Measurements from ENCODE around the gene SNED1.
A peak's percentile ranks its signal among the peaks of the same experiment; 100 is the strongest.
"Not testable (repeated sequence)": the region's sequence is repeated elsewhere in the genome, so short reads cannot be mapped to it uniquely, and the experiment has no call there.

SNED1 gene

DNA sequence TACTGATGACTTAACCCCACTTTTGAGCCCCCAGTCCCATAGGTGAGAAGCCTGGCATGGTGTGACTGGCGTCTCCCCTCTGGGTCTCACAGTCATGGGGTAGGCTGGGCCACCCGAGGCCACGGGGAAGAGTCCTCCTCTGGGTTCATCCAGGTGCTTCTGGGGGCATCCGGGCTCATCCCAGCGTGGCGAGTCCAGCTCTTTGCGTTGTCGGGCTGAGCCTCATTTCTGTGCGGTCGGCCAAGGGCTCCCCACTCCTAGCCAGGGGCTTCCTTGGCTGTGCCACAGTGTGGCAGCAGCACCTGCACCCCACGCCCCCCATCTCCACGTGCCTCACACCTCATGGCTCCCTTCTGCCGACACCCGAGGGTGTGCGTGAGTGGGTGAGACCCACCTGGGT, 27.6 kb upstream of the SNED1 start:
- Histone ChIP-seq H3K36me3 (ENCODE audit: control insufficient read depth, insufficient read depth, low read length) (no peaks in the 10 kb centered on the region), H3K27me3 (ENCODE audit: control insufficient read depth, insufficient read depth, low read length) (peaks cover 14% of the 10 kb centered on the region), H3K9ac (ENCODE audit: low read length) (no peak overlapping the region), H3K4me1 (ENCODE audit: control insufficient read depth, insufficient read depth, low read length) (peaks cover 13% of the 10 kb centered on the region), H3K9me3 (ENCODE audit: control insufficient read depth, low read length) (no peaks in the 10 kb centered on the region), H3K4me3 (ENCODE audit: low read length) (no peak overlapping the region)

DNA sequence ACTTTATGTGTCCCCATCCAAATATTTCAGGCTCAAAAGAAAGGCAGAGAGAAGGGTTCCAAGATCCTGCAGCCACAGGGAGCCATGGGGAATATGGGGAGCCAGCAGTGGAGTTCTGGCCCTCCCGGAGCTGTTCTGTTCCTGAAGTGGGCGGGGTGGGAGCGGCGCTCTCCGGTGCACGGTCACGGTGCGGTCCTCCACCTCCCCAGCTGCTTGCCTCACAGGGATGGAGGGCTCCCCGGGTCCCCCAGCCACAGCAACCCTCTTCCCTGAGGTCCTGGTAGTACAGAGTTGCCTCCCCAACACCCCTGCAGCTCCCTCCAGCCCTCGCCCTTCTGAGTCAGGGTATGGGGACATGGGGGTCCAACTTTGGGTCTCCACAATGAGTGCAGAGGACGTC, 26.2 kb upstream of the SNED1 start:
- no peaks in the 10 kb centered on the region for H3K36me3 ChIP-seq (ENCODE audit: control insufficient read depth, insufficient read depth, low read length)
- no peak overlapping the region for H3K9ac ChIP-seq (ENCODE audit: low read length)
- H3K27me3 ChIP-seq (ENCODE audit: control insufficient read depth, insufficient read depth, low read length): peaks cover 14% of the 10 kb centered on the region
- H3K4me3 ChIP-seq (ENCODE audit: low read length): no peak overlapping the region
- peaks cover 13% of the 10 kb centered on the region for H3K4me1 ChIP-seq (ENCODE audit: control insufficient read depth, insufficient read depth, low read length)
- no peaks in the 10 kb centered on the region for H3K9me3 ChIP-seq (ENCODE audit: control insufficient read depth, low read length)

DNA sequence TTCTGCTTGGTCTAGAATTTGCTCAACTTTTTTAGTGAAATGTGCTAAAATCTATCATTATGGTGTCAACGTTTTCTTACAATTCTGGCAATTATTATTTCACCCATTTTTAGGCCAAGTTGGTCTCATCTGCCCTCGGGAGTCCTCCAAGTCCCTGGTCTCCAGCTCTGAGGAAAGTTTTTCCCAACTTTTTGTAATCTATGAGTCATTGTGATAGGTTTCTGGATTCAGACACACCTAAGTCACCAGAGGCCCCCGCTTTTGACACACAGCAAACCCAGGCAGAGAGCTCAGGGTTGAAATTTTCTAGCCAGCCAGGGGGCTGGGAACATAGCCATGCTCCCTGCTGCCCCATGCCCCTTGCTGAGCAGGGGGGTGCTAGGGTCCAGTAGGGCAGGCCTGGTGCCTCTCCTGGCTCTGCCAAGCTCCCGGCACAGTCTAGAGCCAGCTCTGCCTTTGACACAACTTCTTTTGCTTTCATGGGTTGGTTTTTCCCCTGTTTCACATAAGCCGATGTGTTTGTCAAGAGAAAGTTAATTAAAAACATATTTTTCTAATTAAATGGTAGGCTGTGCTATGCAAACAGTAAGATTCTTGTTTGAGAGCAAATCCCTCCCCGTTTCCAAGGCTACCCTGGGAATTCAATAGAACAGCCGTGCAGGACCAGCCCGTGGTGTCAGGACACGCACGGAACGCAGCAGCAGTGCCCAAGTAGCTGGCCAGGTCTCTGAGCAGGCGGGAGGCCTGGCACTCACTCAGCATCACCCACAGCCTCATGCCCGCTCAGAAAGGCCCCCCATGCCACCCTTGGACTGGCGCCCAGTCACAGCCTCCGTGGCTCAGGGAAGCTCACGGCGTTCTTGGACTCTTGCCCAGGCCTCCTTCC, 25.5 kb upstream of the SNED1 start:
- H3K27me3 ChIP-seq (ENCODE audit: control insufficient read depth, insufficient read depth, low read length): peaks cover 14% of the 10 kb centered on the region
- no peaks in the 10 kb centered on the region for H3K9me3 ChIP-seq (ENCODE audit: control insufficient read depth, low read length)
- H3K9ac ChIP-seq (ENCODE audit: low read length): peak overlapping the region; percentile 25
- no peaks in the 10 kb centered on the region for H3K36me3 ChIP-seq (ENCODE audit: control insufficient read depth, insufficient read depth, low read length)
- H3K4me1 ChIP-seq (ENCODE audit: control insufficient read depth, insufficient read depth, low read length): peaks cover 13% of the 10 kb centered on the region
- no peak overlapping the region for H3K4me3 ChIP-seq (ENCODE audit: low read length)

DNA sequence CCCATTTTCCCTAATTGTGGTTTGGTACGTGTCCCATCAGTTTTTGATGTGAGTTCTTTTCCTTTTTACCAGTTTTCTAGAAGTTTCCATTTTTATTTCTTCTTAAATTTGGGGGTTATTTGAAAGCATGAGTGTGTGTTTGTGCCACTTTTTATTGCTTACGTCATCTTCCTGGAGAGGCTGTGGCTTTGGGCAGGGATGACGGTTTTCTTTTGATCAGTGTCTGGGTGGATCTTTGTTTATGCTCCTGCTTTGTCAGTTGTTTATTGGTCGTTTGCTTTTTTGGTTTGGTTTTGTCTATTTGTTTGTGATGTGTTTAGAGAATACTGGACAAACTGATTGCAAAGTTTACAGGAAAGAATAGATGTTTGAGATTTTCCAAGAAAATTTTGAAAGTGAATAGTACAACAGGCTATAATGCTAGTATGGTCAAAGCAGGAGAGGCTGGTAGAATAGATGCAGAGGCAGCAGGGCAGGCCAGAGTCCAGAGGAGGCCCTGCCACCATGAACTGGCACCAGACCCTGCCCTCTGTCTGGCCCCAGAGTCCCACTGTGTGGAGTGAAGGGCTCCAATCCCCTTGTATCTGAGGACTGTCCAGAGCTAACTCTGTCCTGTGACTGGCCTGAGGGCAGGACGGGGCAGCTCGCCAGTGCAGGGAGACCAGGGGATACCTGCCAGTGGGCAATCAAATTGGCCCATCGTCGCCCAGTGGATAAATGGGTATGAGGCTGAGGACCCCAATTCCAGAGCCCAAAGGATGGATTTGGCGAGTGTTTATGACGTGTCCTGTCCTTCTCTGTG, 23.4 kb upstream of the SNED1 start:
- H3K4me1 ChIP-seq (ENCODE audit: control insufficient read depth, insufficient read depth, low read length): peaks cover 13% of the 10 kb centered on the region
- no peaks in the 10 kb centered on the region for H3K36me3 ChIP-seq (ENCODE audit: control insufficient read depth, insufficient read depth, low read length)
- H3K27me3 ChIP-seq (ENCODE audit: control insufficient read depth, insufficient read depth, low read length): peaks cover 14% of the 10 kb centered on the region
- H3K9me3 ChIP-seq (ENCODE audit: control insufficient read depth, low read length): no peaks in the 10 kb centered on the region
- H3K9ac ChIP-seq (ENCODE audit: low read length): no peak overlapping the region
- no peak overlapping the region for H3K4me3 ChIP-seq (ENCODE audit: low read length)

DNA sequence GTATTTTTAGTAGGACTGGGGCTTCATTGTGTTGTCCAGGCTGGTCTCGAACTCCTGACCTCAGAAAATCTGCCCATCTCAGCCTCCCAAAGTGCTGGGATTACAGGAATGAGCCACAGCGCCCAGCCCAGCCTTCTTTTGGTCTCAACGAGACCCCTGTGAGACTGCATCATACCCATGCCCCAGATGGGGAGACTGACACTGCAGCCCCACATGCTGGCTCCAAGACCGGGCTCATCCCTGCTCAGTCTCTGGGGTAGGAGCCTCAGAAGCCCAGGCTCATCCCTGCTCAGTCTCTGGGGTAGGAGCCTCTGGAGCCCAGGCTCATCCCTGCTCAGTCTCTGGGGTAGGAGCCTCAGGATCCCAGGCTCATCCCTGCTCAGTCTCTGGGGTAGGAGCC, 22.5 kb upstream of the SNED1 start:
- not testable (repeated sequence) for H3K4me3 ChIP-seq (ENCODE audit: low read length); H3K36me3 ChIP-seq (ENCODE audit: control insufficient read depth, insufficient read depth, low read length); H3K9ac ChIP-seq (ENCODE audit: low read length); H3K9me3 ChIP-seq (ENCODE audit: control insufficient read depth, low read length)
- Histone ChIP-seq H3K4me1 (ENCODE audit: control insufficient read depth, insufficient read depth, low read length) (peaks cover 13% of the 10 kb centered on the region), H3K27me3 (ENCODE audit: control insufficient read depth, insufficient read depth, low read length) (peaks cover 14% of the 10 kb centered on the region)

DNA sequence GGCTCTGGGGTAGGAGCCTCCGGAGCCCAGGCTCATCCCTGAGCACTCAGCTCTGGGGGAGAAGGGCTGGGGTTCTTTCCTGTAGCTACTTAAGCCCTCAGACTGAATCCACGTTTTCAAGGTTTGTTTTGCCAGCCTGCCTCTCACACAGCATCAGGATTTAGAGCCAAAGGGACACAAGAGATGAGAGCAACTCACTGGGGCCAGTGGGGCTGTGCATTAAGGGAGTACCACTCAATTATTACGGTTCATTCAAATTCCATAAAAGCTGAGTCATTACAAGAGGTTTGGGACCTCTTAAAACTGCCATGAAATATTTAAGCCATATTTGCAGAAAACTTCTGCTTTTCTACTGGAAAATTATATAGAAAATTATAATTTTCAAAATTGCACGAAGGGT, 17.1 kb upstream of the SNED1 start:
- H3K4me3 ChIP-seq (ENCODE audit: low read length): no peak overlapping the region
- peaks cover 6% of the 10 kb centered on the region for H3K4me1 ChIP-seq (ENCODE audit: control insufficient read depth, insufficient read depth, low read length)
- no peaks in the 10 kb centered on the region for H3K9me3 ChIP-seq (ENCODE audit: control insufficient read depth, low read length)
- no peaks in the 10 kb centered on the region for H3K36me3 ChIP-seq (ENCODE audit: control insufficient read depth, insufficient read depth, low read length)
- no peak overlapping the region for H3K9ac ChIP-seq (ENCODE audit: low read length)
- H3K27me3 ChIP-seq (ENCODE audit: control insufficient read depth, insufficient read depth, low read length): peaks cover 11% of the 10 kb centered on the region

DNA sequence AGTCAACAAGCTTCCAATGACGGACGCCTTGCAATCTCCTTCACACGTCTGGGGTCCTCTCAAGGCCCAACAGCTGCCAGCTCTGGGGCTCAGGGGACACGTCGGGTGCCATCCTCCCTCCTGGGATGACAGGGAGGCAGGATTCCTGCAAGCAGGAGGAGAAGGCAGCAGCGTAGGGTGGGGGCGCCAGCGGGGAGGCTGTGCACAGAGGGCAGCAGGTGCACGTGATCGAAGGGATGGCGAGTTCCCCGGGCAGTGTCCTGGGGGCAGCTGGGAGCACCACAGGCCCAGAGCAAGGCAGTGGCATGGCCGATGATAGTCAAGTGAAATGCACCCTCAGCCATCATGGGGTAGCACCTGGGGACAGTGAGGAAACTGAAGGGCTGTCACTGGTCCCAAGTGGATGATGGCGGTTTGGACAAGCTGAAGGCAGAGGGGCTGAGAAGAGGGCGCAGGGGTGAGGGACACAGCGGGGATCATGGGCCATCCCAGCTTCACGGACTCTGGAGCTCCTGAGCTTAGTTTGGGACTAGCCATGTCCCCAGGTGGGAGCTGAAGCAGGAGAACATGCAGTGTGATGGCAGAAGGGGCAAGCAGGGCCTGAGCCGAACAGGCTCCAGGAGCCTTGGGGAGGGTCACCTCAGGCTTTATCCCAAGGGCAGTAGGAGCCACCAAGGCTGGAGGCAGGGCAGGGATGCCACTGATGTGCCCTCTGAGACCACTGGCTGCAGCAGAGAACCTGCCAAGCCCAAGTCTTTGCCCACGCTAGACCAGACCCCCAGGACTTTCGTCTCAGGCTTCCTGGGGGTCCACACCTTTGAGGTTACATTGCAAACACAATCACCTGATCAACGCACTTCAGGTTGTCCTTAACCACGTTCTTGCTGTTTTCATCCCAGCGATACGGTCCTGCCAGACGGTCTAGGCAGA, 16.3 kb upstream of the SNED1 start:
- Histone ChIP-seq H3K9me3 (ENCODE audit: control insufficient read depth, low read length) (no peaks in the 10 kb centered on the region), H3K9ac (ENCODE audit: low read length) (no peak overlapping the region), H3K4me1 (ENCODE audit: control insufficient read depth, insufficient read depth, low read length) (peaks cover 6% of the 10 kb centered on the region), H3K27me3 (ENCODE audit: control insufficient read depth, insufficient read depth, low read length) (peaks cover 11% of the 10 kb centered on the region), H3K4me3 (ENCODE audit: low read length) (no peak overlapping the region), H3K36me3 (ENCODE audit: control insufficient read depth, insufficient read depth, low read length) (no peaks in the 10 kb centered on the region)

DNA sequence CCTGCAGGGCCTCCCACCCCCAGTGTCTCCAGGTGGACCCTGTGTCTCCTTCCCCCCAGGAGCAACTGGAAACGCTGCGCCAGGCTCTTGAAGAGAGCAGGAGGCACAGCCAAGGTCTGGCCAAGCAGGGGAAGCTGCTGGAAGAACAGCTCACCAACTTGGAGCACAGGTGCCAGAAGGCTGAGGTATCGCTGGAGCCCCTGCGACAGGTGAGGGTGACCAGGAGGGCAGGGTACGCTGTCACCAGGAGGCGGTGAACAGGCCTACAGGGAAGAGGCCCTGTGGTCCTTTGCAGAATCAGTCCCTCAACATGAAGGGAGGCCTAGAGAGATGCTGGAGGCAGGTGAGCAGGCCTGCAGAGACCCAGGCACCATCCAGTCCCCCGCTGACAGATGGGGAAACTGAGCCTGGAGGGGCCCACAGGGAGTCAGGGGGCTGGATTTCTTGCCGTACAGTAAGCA, 15.6 kb upstream of the SNED1 start:
- Histone ChIP-seq H3K4me3 (ENCODE audit: low read length) (no peak overlapping the region), H3K27me3 (ENCODE audit: control insufficient read depth, insufficient read depth, low read length) (peaks cover 11% of the 10 kb centered on the region), H3K4me1 (ENCODE audit: control insufficient read depth, insufficient read depth, low read length) (peaks cover 6% of the 10 kb centered on the region), H3K9ac (ENCODE audit: low read length) (no peak overlapping the region), H3K36me3 (ENCODE audit: control insufficient read depth, insufficient read depth, low read length) (no peaks in the 10 kb centered on the region), H3K9me3 (ENCODE audit: control insufficient read depth, low read length) (no peaks in the 10 kb centered on the region)

DNA sequence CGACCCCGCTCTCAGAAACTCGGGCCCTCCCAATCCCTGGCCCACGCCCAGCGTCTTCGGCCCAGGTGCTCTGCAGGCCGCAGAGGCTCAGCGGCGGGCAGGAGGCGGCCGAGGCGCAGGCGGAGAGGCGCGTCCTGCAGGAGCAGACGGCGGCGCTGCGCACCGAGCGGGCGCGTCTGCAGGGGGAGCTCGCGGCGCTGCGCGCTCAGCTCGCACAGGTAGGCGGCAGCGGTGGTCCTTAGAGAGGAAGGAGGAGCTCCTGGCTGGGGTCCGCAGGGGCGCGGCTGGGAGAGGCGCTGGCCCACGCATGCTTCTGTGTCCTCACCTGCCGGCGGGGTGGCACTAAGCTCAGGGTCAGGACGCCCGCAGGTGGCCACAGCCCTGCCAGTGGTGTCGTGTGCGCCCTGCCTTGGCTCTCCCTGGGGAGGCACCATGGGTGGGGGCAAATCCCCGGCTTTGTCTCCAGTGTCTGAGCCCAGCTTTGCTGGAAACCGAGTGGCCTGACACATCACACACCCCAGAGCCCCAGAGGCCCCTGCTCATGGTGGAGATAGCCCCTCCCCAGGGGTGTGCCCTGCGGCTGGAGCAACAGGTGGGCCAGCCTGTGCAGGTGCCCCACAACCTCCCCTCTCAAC, 14.9 kb upstream of the SNED1 start:
- H3K4me1 ChIP-seq (ENCODE audit: control insufficient read depth, insufficient read depth, low read length): peaks cover 6% of the 10 kb centered on the region
- H3K27me3 ChIP-seq (ENCODE audit: control insufficient read depth, insufficient read depth, low read length): peaks cover 11% of the 10 kb centered on the region
- no peak overlapping the region for H3K9ac ChIP-seq (ENCODE audit: low read length)
- no peak overlapping the region for H3K4me3 ChIP-seq (ENCODE audit: low read length)
- no peaks in the 10 kb centered on the region for H3K9me3 ChIP-seq (ENCODE audit: control insufficient read depth, low read length)
- no peaks in the 10 kb centered on the region for H3K36me3 ChIP-seq (ENCODE audit: control insufficient read depth, insufficient read depth, low read length)

DNA sequence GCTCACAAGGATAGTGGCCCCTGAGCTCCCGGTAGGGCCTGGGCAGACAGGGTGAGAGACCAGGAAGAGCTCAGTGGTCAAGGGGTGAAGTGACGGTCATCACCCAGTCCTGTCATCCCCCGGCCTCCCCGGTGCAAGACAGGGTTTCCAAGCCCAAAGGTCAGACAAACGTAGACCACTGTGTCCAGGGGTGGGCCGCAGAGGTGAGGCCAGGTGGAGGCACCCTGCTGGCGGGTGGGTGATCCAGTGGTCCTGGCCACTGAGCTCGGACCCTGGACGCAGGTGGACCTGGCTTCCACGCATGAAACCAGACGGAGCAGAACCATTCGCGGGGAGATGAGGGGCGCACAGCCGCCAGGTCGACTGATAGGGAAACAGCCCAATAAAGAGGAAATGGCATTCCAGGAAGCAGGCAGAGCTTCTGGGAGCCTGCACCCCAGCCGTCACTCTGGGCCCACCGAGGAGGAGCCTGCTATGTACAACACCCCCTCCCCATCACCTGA, 14.4 kb upstream of the SNED1 start:
- Histone ChIP-seq H3K4me1 (ENCODE audit: control insufficient read depth, insufficient read depth, low read length) (peaks cover 6% of the 10 kb centered on the region), H3K9ac (ENCODE audit: low read length) (no peak overlapping the region), H3K27me3 (ENCODE audit: control insufficient read depth, insufficient read depth, low read length) (peaks cover 11% of the 10 kb centered on the region), H3K4me3 (ENCODE audit: low read length) (no peak overlapping the region), H3K9me3 (ENCODE audit: control insufficient read depth, low read length) (no peaks in the 10 kb centered on the region), H3K36me3 (ENCODE audit: control insufficient read depth, insufficient read depth, low read length) (no peaks in the 10 kb centered on the region)
